GM23248 (cell line): ENCODE results near the gene CHCHD1. TPM values are rescaled to one million over a fixed set of nuclear protein-coding genes. Genes with fewer than 3 reads are reported as not detected.
"Not testable (repeated sequence)": the region's sequence is repeated elsewhere in the genome, so short reads cannot be mapped to it uniquely, and the experiment has no call there.

Source experiments
- DNase-seq: peaks from one replicate; pipeline ENCODE4 v3.0.0-alpha.2; 2015
- H2AFZ ChIP-seq: fragments of 200-600 bp; sonication (generic); 2 replicates; pipeline ENCODE4 v1.6.1; 2016; ENCODE audit warnings: antibody characterized with exemption
- H3F3A ChIP-seq: fragments of 200-600 bp; sonication (generic); 2 replicates; pipeline ENCODE4 v1.6.1; 2016; ENCODE audit warnings: mild to moderate bottlenecking, antibody characterized with exemption, mixed run types; ENCODE audit not compliant: insufficient read depth
- H3K27ac ChIP-seq: fragments of 200-600 bp; sonication (generic); 2 replicates; pipeline ENCODE4 v1.5.1; 2016; ENCODE audit warnings: mild to moderate bottlenecking
- H3K27me3 ChIP-seq: fragments of 200-600 bp; sonication (generic); replicated peaks from 2 replicates; pipeline ENCODE4 v1.6.1; 2016; ENCODE audit warnings: mild to moderate bottlenecking; ENCODE audit not compliant: insufficient read depth
- H3K36me3 ChIP-seq: fragments of 200-600 bp; sonication (generic); 2 replicates; pipeline ENCODE4 v1.6.1; 2016; ENCODE audit warnings: low read depth, mild to moderate bottlenecking
- H3K4me1 ChIP-seq: fragments of 200-600 bp; sonication (generic); 2 replicates; pipeline ENCODE4 v1.6.1; 2016; ENCODE audit warnings: mild to moderate bottlenecking; ENCODE audit not compliant: insufficient read depth
- H3K4me2 ChIP-seq: fragments of 200-600 bp; sonication (generic); one replicate; pipeline ENCODE4 v1.6.1; 2016; ENCODE audit warnings: mild to moderate bottlenecking; ENCODE audit not compliant: unreplicated experiment
- H3K4me3 ChIP-seq: fragments of 200-600 bp; sonication (generic); 2 replicates; pipeline ENCODE4 v1.5.1; 2016; ENCODE audit warnings: mild to moderate bottlenecking
- H3K79me2 ChIP-seq: fragments of 200-600 bp; sonication (generic); 2 replicates; pipeline ENCODE4 v1.6.1; 2016; ENCODE audit warnings: mild to moderate bottlenecking; ENCODE audit not compliant: insufficient read depth
- H3K9ac ChIP-seq: fragments of 200-600 bp; sonication (generic); 2 replicates; pipeline ENCODE4 v1.6.1; 2016; ENCODE audit warnings: mild to moderate bottlenecking
- H3K9me2 ChIP-seq: fragments of 200-600 bp; sonication (generic); 2 replicates; pipeline ENCODE4 v1.6.1; 2016; ENCODE audit warnings: mixed run types, mild to moderate bottlenecking, moderate library complexity; ENCODE audit not compliant: insufficient read depth
- H3K9me3 ChIP-seq: fragments of 200-600 bp; sonication (generic); one replicate; pipeline ENCODE4 v1.6.1; 2017; ENCODE audit warnings: low read depth
- H4K20me1 ChIP-seq: fragments of 200-600 bp; sonication (generic); 2 replicates; pipeline ENCODE4 v1.6.0; 2016; ENCODE audit not compliant: insufficient read depth
- EZH2 ChIP-seq: fragments of 200-600 bp; sonication (generic); IDR thresholded peaks from 2 replicates; pipeline ENCODE4 v1.6.1; 2018; ENCODE audit warnings: antibody characterized with exemption, mild to moderate bottlenecking; ENCODE audit not compliant: insufficient read depth, poor library complexity, severe bottlenecking
- EZH2phosphoT487 ChIP-seq: fragments of 200-600 bp; sonication (generic); IDR thresholded peaks from 2 replicates; pipeline ENCODE4 v1.6.1; 2018; ENCODE audit warnings: antibody characterized with exemption, moderate library complexity, mild to moderate bottlenecking, low read depth; ENCODE audit not compliant: insufficient read depth
- WGBS, 2 experiments: methylation state at CpG; one replicate each; pipeline ENCODE4 v1.1.6; 2015 to 2017; ENCODE audit warnings: low lambda C conversion rate in 2 of 2, low coverage in 1 of 2; ENCODE audit errors: missing lambda C conversion rate in 2 of 2; 5-methylcytosine and 5-hydroxymethylcytosine counted together
- in situ Hi-C: fragments of 300-500 bp; cut with MboI; formaldehyde crosslinking; loops from 2 replicates; pipeline ENCODE4 v1.15.0; 2020
- polyA plus RNA-seq: library from polyadenylated mRNA; unstranded; fragments of >200 nt; fragmentation: Nextera tagmentation; extraction: Ambion mirVana; gene quantifications from 2 replicates; pipeline ENCODE4 v1.2.1, GENCODE V29; 2016
- small RNA-seq: library from RNA; depleted of rRNA; stranded (forward); fragments of <200 nt; gene quantifications from one replicate; pipeline ENCODE3, GENCODE V24; 2014; ENCODE audit warnings: low read depth, low replicate concordance
- total RNA-seq: library from RNA; depleted of rRNA; stranded (reverse); fragments of >200 nt; shearing (Covaris generic); gene quantifications from 2 replicates; pipeline ENCODE4 v1.2.3, GENCODE V29; 2014; rRNA removed

Gene CHCHD1
- total and polyA plus RNA-seq, 2 experiments from 2014 or later: 23.1 to 73.0 TPM

GRCh38 chr10:73824146-73824725 is 42.4 kb downstream of the CHCHD1 start:
- Histone ChIP-seq H3K9me3 (no peaks in the 10 kb centered on the region), H3K79me2 (no peaks in the 10 kb centered on the region), H3F3A (no peaks in the 10 kb centered on the region), H3K4me1 (peaks cover 4% of the 10 kb centered on the region; the same call in 1 of the 2 replicates), H3K27me3 (no peaks in the 10 kb centered on the region), H2AFZ (no peak overlapping the region), H3K9me2 (no peaks in the 10 kb centered on the region), H3K27ac (no peak overlapping the region), H3K9ac (no peak overlapping the region), H3K4me2 (no peak overlapping the region), H3K4me3 (no peak overlapping the region), H4K20me1 (no peaks in the 10 kb centered on the region), H3K36me3 (0 out of 2 replicates have a peak, but pooled peaks cover 5% of the 10 kb centered on the region)
- in situ Hi-C loops: no loop called here
- TF ChIP-seq EZH2: no peak
- TF ChIP-seq EZH2phosphoT487: no peak
- 91 to 92% methylated on average over 11 to 14 of the region's 14 CpGs for WGBS, 2 experiments
- no peak for DNase-seq

- Histone ChIP-seq H3K4me1 (no peaks in the 10 kb centered on the region), H3K27me3 (no peaks in the 10 kb centered on the region), H4K20me1 (no peaks in the 10 kb centered on the region), H3K79me2 (no peaks in the 10 kb centered on the region), H3K36me3 (no peaks in the 10 kb centered on the region), H3K9me2 (no peaks in the 10 kb centered on the region), H3F3A (no peaks in the 10 kb centered on the region), H2AFZ (no peak overlapping the region), H3K4me3 (no peak overlapping the region), H3K27ac (no peak overlapping the region), H3K9me3 (no peaks in the 10 kb centered on the region), H3K9ac (no peak overlapping the region), H3K4me2 (no peak overlapping the region)
- DNase-seq: peak; percentile 28
- WGBS, 2 experiments: 90 to 92% methylated on average over 19 of the region's 19 CpGs
- in situ Hi-C loops: no loop called here
- TF ChIP-seq EZH2phosphoT487 (no peak), EZH2 (no peak)
These were observed 45.7 kb downstream of the CHCHD1 start for GRCh38 chr10:73827346-73828089.

GRCh38 chr10:73828161-73828560 is 46.3 kb downstream of the CHCHD1 start:
- H3K4me3 ChIP-seq: no peak overlapping the region
- no peak for DNase-seq
- H4K20me1 ChIP-seq: no peaks in the 10 kb centered on the region
- H3K27ac ChIP-seq: no peak overlapping the region
- no peaks in the 10 kb centered on the region for H3K27me3 ChIP-seq
- H3K79me2 ChIP-seq: no peaks in the 10 kb centered on the region
- no peak overlapping the region for H3K9ac ChIP-seq
- H2AFZ ChIP-seq: no peak overlapping the region
- H3K9me2 ChIP-seq: no peaks in the 10 kb centered on the region
- 98 to 99% methylated on average over 6 of the region's 6 CpGs for WGBS, 2 experiments
- no peaks in the 10 kb centered on the region for H3K9me3 ChIP-seq
- H3K4me1 ChIP-seq: no peaks in the 10 kb centered on the region
- no peaks in the 10 kb centered on the region for H3F3A ChIP-seq
- no peaks in the 10 kb centered on the region for H3K36me3 ChIP-seq
- H3K4me2 ChIP-seq: no peak overlapping the region
- in situ Hi-C loops: no loop called here
- no peak for TF ChIP-seq EZH2
- no peak for TF ChIP-seq EZH2phosphoT487

GRCh38 chr10:73829090-73829489 is 47.2 kb downstream of the CHCHD1 start:
- H3K36me3 ChIP-seq, H3K27ac ChIP-seq, H3K9me2 ChIP-seq, H4K20me1 ChIP-seq, H3K27me3 ChIP-seq, H3K9ac ChIP-seq, in situ Hi-C loops, H3K9me3 ChIP-seq, H3F3A ChIP-seq, H2AFZ ChIP-seq, H3K4me3 ChIP-seq, H3K4me1 ChIP-seq, H3K4me2 ChIP-seq, H3K79me2 ChIP-seq, DNase-seq: not testable (repeated sequence)
- 96 to 97% methylated on average over 7 of the region's 7 CpGs for WGBS, 2 experiments

Small RNA genes lying within 50 kb of the gene (small RNA-seq; reads per million reads assigned to genes)
- not detected for gene AC022400.4
- gene AC022400.9: not detected
- not detected for gene ZSWIM8-AS1

Other genes with a start within 250 kb of the CHCHD1 start
- 4.2 and 18.5 TPM in 2 replicates for gene USP54, start 190.7 kb upstream of the CHCHD1 start, total RNA-seq
- gene USP54, start 190.7 kb upstream of the CHCHD1 start, polyA plus RNA-seq: 4.0 and 6.8 TPM in 2 replicates
- 0.32 TPM in 1 of 2 replicates, not detected in the other for gene MYOZ1, start 140.6 kb upstream of the CHCHD1 start, total RNA-seq
- gene MYOZ1, start 140.6 kb upstream of the CHCHD1 start, polyA plus RNA-seq: 0.39 and 0.44 TPM in 2 replicates
- 0.11 TPM in 1 of 2 replicates, not detected in the other for gene SYNPO2L, start 126.0 kb upstream of the CHCHD1 start, total RNA-seq
- gene SYNPO2L, start 126.0 kb upstream of the CHCHD1 start, polyA plus RNA-seq: 0.33 and 0.34 TPM in 2 replicates
- 2.1 and 3.9 TPM in 2 replicates for gene AGAP5, start 83.9 kb upstream of the CHCHD1 start, total RNA-seq
- gene AGAP5, start 83.9 kb upstream of the CHCHD1 start, polyA plus RNA-seq: 0.75 and 0.80 TPM in 2 replicates
- 75.6 and 87.1 TPM in 2 replicates for gene SEC24C, start 37.7 kb upstream of the CHCHD1 start, total RNA-seq
- gene SEC24C, start 37.7 kb upstream of the CHCHD1 start, polyA plus RNA-seq: 30.6 and 31.4 TPM in 2 replicates
- 44.4 and 61.5 TPM in 2 replicates for gene ZSWIM8, start 3.6 kb downstream of the CHCHD1 start, total RNA-seq
- 24.3 and 25.5 TPM in 2 replicates for gene ZSWIM8, start 3.6 kb downstream of the CHCHD1 start, polyA plus RNA-seq
- 26.8 and 50.0 TPM in 2 replicates for gene NDST2, start 29.6 kb downstream of the CHCHD1 start, total RNA-seq
- 27.4 and 30.9 TPM in 2 replicates for gene NDST2, start 29.6 kb downstream of the CHCHD1 start, polyA plus RNA-seq
- gene CAMK2G, start 92.5 kb downstream of the CHCHD1 start, total RNA-seq: 25.7 and 29.1 TPM in 2 replicates
- gene CAMK2G, start 92.5 kb downstream of the CHCHD1 start, polyA plus RNA-seq: 24.3 and 28.2 TPM in 2 replicates
- 13.3 and 13.8 TPM in 2 replicates for gene PLAU, start 129.1 kb downstream of the CHCHD1 start, total RNA-seq
- 26.0 and 26.1 TPM in 2 replicates for gene PLAU, start 129.1 kb downstream of the CHCHD1 start, polyA plus RNA-seq
- 235 and 265 TPM in 2 replicates for gene VCL, start 216.1 kb downstream of the CHCHD1 start, total RNA-seq
- gene VCL, start 216.1 kb downstream of the CHCHD1 start, polyA plus RNA-seq: 177 and 180 TPM in 2 replicates